ENCODE data around the gene CFL2.

DNA sequence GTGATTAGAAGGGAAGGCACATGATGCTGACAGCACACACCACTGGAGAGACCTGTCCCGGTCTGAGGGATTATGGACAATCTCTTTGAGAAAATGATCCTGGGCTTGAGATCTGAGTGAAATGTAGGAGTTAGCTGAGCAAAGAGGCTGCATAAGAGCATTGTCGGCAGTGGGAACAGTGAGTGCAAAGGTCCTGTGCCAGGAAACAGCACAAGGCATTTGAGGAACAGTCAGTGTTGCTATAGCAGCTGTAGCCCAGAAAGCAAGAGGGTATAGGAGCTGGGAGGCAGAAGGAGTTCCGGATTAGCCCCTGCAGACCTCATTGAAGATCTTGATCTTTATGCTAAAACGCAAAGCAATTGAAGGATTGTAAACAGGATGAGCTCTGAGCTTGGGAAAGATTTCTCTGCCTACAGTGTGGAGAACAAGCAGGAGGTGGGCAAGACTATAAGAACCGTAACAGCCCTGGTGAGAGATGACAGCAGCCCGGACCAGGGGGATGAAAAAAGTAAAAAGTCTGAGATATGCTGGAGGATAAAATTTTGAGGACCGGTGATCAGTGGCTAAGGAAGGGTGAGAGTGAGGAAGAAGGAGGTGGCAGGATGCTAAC lies 28.5 kb downstream of the CFL2 start:
- TF ChIP-seq, protein P1, sequence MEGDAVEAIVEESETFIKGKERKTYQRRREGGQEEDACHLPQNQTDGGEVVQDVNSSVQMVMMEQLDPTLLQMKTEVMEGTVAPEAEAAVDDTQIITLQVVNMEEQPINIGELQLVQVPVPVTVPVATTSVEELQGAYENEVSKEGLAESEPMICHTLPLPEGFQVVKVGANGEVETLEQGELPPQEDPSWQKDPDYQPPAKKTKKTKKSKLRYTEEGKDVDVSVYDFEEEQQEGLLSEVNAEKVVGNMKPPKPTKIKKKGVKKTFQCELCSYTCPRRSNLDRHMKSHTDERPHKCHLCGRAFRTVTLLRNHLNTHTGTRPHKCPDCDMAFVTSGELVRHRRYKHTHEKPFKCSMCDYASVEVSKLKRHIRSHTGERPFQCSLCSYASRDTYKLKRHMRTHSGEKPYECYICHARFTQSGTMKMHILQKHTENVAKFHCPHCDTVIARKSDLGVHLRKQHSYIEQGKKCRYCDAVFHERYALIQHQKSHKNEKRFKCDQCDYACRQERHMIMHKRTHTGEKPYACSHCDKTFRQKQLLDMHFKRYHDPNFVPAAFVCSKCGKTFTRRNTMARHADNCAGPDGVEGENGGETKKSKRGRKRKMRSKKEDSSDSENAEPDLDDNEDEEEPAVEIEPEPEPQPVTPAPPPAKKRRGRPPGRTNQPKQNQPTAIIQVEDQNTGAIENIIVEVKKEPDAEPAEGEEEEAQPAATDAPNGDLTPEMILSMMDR (IDR thresholded peaks at IDR 0.05), result no peak
- no peak for TF ChIP-seq POLR2A (IDR thresholded peaks at IDR 0.05)

Data from gastroesophageal sphincter (tissue), 3 donors.